ENCODE data around the gene PTPRO.

DNA sequence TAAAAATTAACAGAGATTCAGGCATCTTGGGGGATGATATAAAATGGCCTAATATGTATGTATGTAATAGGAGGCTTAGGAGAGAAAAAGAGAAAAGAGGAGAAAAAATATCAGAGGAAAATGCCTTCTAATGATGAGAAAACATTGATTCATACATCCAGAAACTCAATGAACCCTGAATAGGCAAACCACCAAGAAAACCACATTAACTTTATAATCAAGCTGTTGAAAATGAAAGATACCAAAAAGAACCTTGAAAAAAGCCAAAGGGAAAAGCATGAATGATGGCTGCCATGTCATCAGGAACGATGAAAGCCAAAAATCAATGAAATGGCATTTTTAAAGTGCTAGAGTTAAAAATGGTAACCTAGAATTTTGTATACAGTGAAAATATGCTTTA lies 286.6 kb downstream of the PTPRO start:
- TF ChIP-seq, protein P1, sequence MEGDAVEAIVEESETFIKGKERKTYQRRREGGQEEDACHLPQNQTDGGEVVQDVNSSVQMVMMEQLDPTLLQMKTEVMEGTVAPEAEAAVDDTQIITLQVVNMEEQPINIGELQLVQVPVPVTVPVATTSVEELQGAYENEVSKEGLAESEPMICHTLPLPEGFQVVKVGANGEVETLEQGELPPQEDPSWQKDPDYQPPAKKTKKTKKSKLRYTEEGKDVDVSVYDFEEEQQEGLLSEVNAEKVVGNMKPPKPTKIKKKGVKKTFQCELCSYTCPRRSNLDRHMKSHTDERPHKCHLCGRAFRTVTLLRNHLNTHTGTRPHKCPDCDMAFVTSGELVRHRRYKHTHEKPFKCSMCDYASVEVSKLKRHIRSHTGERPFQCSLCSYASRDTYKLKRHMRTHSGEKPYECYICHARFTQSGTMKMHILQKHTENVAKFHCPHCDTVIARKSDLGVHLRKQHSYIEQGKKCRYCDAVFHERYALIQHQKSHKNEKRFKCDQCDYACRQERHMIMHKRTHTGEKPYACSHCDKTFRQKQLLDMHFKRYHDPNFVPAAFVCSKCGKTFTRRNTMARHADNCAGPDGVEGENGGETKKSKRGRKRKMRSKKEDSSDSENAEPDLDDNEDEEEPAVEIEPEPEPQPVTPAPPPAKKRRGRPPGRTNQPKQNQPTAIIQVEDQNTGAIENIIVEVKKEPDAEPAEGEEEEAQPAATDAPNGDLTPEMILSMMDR (IDR thresholded peaks at IDR 0.05; ENCODE audit: insufficient read depth, low read length, poor library complexity, severe bottlenecking) = no peak
- TF ChIP-seq EZH2phosphoT487 (conservative IDR thresholded peaks at IDR 0.05; ENCODE audit: low read length) = no peak
